Hepatocyte (in vitro differentiated cells): ENCODE measurements around the gene THUMPD1. TPM values are rescaled to one million over a fixed set of nuclear protein-coding genes. Genes with fewer than 3 reads are reported as not detected.

Experiments
- DNase-seq: peaks from one replicate; pipeline ENCODE4 v3.0.0-alpha.2; 2016; ENCODE audit warnings: low spot score
- H2AFZ ChIP-seq: fragments of 200-600 bp; sonication (generic); 2 replicates; pipeline ENCODE4 v1.6.0; 2016; ENCODE audit warnings: antibody characterized with exemption, mild to moderate bottlenecking
- H3K27ac ChIP-seq: fragments of 200-600 bp; sonication (generic); 2 replicates; pipeline ENCODE4 v1.5.1; 2016; ENCODE audit warnings: mild to moderate bottlenecking
- H3K27me3 ChIP-seq: fragments of 200-600 bp; sonication (generic); 2 replicates; pipeline ENCODE4 v1.6.1; 2016
- H3K36me3 ChIP-seq: fragments of 200-600 bp; sonication (generic); replicated peaks from 2 replicates; pipeline ENCODE4 v1.5.1; 2016; ENCODE audit warnings: low read depth; ENCODE audit not compliant: insufficient read depth
- H3K4me1 ChIP-seq: fragments of 200-600 bp; sonication (generic); 2 replicates; pipeline ENCODE4 v1.5.1; 2016; ENCODE audit warnings: mild to moderate bottlenecking, moderate library complexity; ENCODE audit not compliant: insufficient read depth
- H3K4me2 ChIP-seq: fragments of 200-600 bp; sonication (generic); 2 replicates; pipeline ENCODE4 v1.6.0; 2016
- H3K4me3 ChIP-seq: fragments of 200-600 bp; sonication (generic); 2 replicates; pipeline ENCODE4 v1.5.1; 2016; ENCODE audit warnings: mild to moderate bottlenecking
- H3K79me2 ChIP-seq: fragments of 200-600 bp; sonication (generic); 2 replicates; pipeline ENCODE4 v1.6.0; 2017; ENCODE audit warnings: mild to moderate bottlenecking
- H3K9me2 ChIP-seq: fragments of 200-600 bp; sonication (generic); replicated peaks from 2 replicates; pipeline ENCODE4 v1.6.0; 2017; ENCODE audit warnings: mild to moderate bottlenecking; ENCODE audit not compliant: insufficient read depth
- H3K9me3 ChIP-seq: fragments of 200-600 bp; sonication (generic); 2 replicates; pipeline ENCODE4 v1.5.1; 2016; ENCODE audit warnings: low read depth, mild to moderate bottlenecking
- H4K20me1 ChIP-seq: fragments of 200-600 bp; sonication (generic); 2 replicates; pipeline ENCODE4 v1.6.0; 2016; ENCODE audit warnings: mild to moderate bottlenecking; ENCODE audit not compliant: insufficient read depth, poor library complexity, severe bottlenecking
- CTCF ChIP-seq: fragments of 200-600 bp; sonication (generic); IDR thresholded peaks from 2 replicates; pipeline ENCODE4 v1.5.1; 2016; ENCODE audit warnings: antibody characterized with exemption, mild to moderate bottlenecking; ENCODE audit not compliant: poor library complexity
- EZH2 ChIP-seq: fragments of 200-600 bp; sonication (generic); IDR thresholded peaks from 2 replicates; pipeline ENCODE4 v1.6.1; 2016; ENCODE audit warnings: antibody characterized with exemption, mild to moderate bottlenecking, borderline replicate concordance
- EZH2phosphoT487 ChIP-seq: fragments of 200-600 bp; sonication (generic); IDR thresholded peaks from one replicate; pipeline ENCODE4 v1.6.1; 2018; ENCODE audit warnings: antibody characterized with exemption, mild to moderate bottlenecking, low read depth, moderate library complexity; ENCODE audit not compliant: unreplicated experiment, severe bottlenecking
- WGBS: methylation state at CpG from one replicate; pipeline ENCODE4 v1.1.6; 2016; ENCODE audit warnings: low lambda C conversion rate; ENCODE audit errors: missing lambda C conversion rate; 5-methylcytosine and 5-hydroxymethylcytosine counted together
- polyA plus RNA-seq: library from polyadenylated mRNA; unstranded; fragments of >200 nt; fragmentation: Nextera tagmentation; extraction: Ambion mirVana; gene quantifications from 2 replicates; pipeline ENCODE4 v1.2.1, GENCODE V29; 2016
- small RNA-seq: library from RNA; depleted of rRNA; stranded (forward); fragments of <200 nt; gene quantifications from one replicate; pipeline ENCODE3, GENCODE V24; 2014
- total RNA-seq: library from RNA; depleted of rRNA; stranded (reverse); fragments of >200 nt; gene quantifications from 2 replicates; pipeline ENCODE4 v1.2.3, GENCODE V29; 2014

Gene THUMPD1
- total and polyA plus RNA-seq, 2 experiments from 2014 or later = 27.3 to 51.6 TPM

DNA sequence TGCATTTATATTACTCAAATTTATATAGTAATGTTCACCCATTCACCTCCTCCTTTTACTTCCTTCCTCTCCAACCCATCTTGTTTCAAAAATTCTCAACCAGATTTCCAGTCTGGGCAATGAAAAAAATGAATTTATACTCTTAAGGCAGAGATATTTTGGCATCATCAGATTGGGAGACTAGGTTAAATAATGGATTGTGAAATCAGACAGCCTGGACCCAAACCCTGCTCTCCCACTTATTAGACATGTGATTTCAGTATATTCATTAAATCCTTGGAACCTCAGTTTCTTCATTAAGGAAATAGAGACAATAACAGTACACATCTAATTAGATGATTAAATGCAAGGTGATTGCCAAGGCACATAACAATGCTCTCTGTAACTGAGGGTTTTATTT lies 52.0 kb downstream of the THUMPD1 start:
- H3K36me3 ChIP-seq = no peaks in the 10 kb centered on the region
- no peak overlapping the region for H3K4me2 ChIP-seq
- no peak overlapping the region for H3K4me3 ChIP-seq
- DNase-seq = no peak
- no peaks in the 10 kb centered on the region for H3K9me3 ChIP-seq
- H3K9me2 ChIP-seq = no peaks in the 10 kb centered on the region
- no peaks in the 10 kb centered on the region for H4K20me1 ChIP-seq
- H3K4me1 ChIP-seq = no peaks in the 10 kb centered on the region
- no peak overlapping the region for H3K27ac ChIP-seq
- H3K27me3 ChIP-seq = no peaks in the 10 kb centered on the region
- TF ChIP-seq EZH2 (no peak), CTCF (no peak), EZH2phosphoT487 (no peak)
- H3K79me2 ChIP-seq = no peaks in the 10 kb centered on the region
- no peak overlapping the region for H2AFZ ChIP-seq

GRCh38 chr16:20683812-20684211 lies 57.8 kb downstream of the THUMPD1 start:
- Histone ChIP-seq H3K79me2 (no peaks in the 10 kb centered on the region), H4K20me1 (no peaks in the 10 kb centered on the region), H3K36me3 (no peaks in the 10 kb centered on the region), H3K9me3 (no peaks in the 10 kb centered on the region), H2AFZ (no peak overlapping the region), H3K27ac (no peak overlapping the region), H3K4me1 (no peaks in the 10 kb centered on the region), H3K4me2 (no peak overlapping the region), H3K27me3 (no peaks in the 10 kb centered on the region), H3K9me2 (no peaks in the 10 kb centered on the region), H3K4me3 (no peak overlapping the region)
- WGBS = 96% methylated on average over 1 of the region's 1 CpG
- TF ChIP-seq EZH2phosphoT487 (no peak), CTCF (no peak)
- DNase-seq = no peak

Small RNA genes within 50 kb of the gene (small RNA-seq; reads per million reads assigned to genes)
- gene RNU6-944P = not detected

Other genes with a start within 250 kb of the THUMPD1 start
- gene ACSM2B, start 165.5 kb downstream of the THUMPD1 start, total RNA-seq = 32.5 and 32.7 TPM in 2 replicates
- gene ACSM2B, start 165.5 kb downstream of the THUMPD1 start, polyA plus RNA-seq = 23.9 and 43.6 TPM in 2 replicates
- gene ACSM1, start 44.1 kb downstream of the THUMPD1 start, total RNA-seq = 0.47 and 0.48 TPM in 2 replicates
- gene ACSM1, start 44.1 kb downstream of the THUMPD1 start, polyA plus RNA-seq = 0.51 and 0.75 TPM in 2 replicates
- 26.5 and 46.7 TPM in 2 replicates for gene ACSM3, start 22.2 kb upstream of the THUMPD1 start, total RNA-seq
- 14.5 and 18.9 TPM in 2 replicates for gene ACSM3, start 22.2 kb upstream of the THUMPD1 start, polyA plus RNA-seq
- 20.8 and 26.9 TPM in 2 replicates for gene ERI2, start 64.7 kb upstream of the THUMPD1 start, total RNA-seq
- 6.9 and 19.1 TPM in 2 replicates for gene ERI2, start 64.7 kb upstream of the THUMPD1 start, polyA plus RNA-seq
- gene REXO5, start 64.7 kb upstream of the THUMPD1 start, total RNA-seq = 3.6 and 9.4 TPM in 2 replicates
- 2.9 and 3.5 TPM in 2 replicates for gene REXO5, start 64.7 kb upstream of the THUMPD1 start, polyA plus RNA-seq
- 38.1 and 40.3 TPM in 2 replicates for gene DCUN1D3, start 158.5 kb upstream of the THUMPD1 start, total RNA-seq
- gene DCUN1D3, start 158.5 kb upstream of the THUMPD1 start, polyA plus RNA-seq = 10.3 and 15.0 TPM in 2 replicates
- gene LYRM1, start 159.0 kb upstream of the THUMPD1 start, total RNA-seq = 60.0 and 61.5 TPM in 2 replicates
- gene LYRM1, start 159.0 kb upstream of the THUMPD1 start, polyA plus RNA-seq = 48.9 and 57.3 TPM in 2 replicates